Measurements from ENCODE around the gene PLET1. TPM values are rescaled to one million over a fixed set of nuclear protein-coding genes. Genes with fewer than 3 reads are reported as not detected.

The PLET1 gene
- polyA plus RNA-seq, 2 donors: not detected

- no peaks in the 10 kb centered on the region for H3K4me1 ChIP-seq (ENCODE audit: control insufficient read depth in 2 of 2, insufficient read depth in 2 of 2, low read length in 1 of 2)
- WGBS, 2 donors: 62 to 66% methylated on average over 15 of the region's 15 CpGs
- H3K36me3 ChIP-seq (ENCODE audit: control insufficient read depth in 2 of 2, insufficient read depth in 2 of 2, low read length in 1 of 2): no peaks in the 10 kb centered on the region
- H3K4me3 ChIP-seq (ENCODE audit: low read depth in 1 of 2, low read length in 2 of 2): no peak overlapping the region
- no peaks in the 10 kb centered on the region for H3K27me3 ChIP-seq (ENCODE audit: control insufficient read depth in 1 of 2, insufficient read depth in 2 of 2, low read length in 2 of 2)
- no peak overlapping the region for H3K27ac ChIP-seq (ENCODE audit: low read depth in 2 of 2, low read length in 1 of 2)
- H3K9me3 ChIP-seq (ENCODE audit: control insufficient read depth in 2 of 2, insufficient read depth in 1 of 2, low read depth in 1 of 2, low read length in 1 of 2): no peaks in the 10 kb centered on the region
These were observed 5.5 kb downstream of the PLET1 start for GRCh38 chr11:112255067-112255720.

GRCh38 chr11:112253605-112254242 is 6.9 kb downstream of the PLET1 start:
- Histone ChIP-seq H3K27ac (ENCODE audit: low read depth in 2 of 2, low read length in 1 of 2) (no peak overlapping the region), H3K36me3 (ENCODE audit: control insufficient read depth in 2 of 2, insufficient read depth in 2 of 2, low read length in 1 of 2) (no peaks in the 10 kb centered on the region), H3K4me1 (ENCODE audit: control insufficient read depth in 2 of 2, insufficient read depth in 2 of 2, low read length in 1 of 2) (no peaks in the 10 kb centered on the region), H3K4me3 (ENCODE audit: low read depth in 1 of 2, low read length in 2 of 2) (no peak overlapping the region), H3K27me3 (ENCODE audit: control insufficient read depth in 1 of 2, insufficient read depth in 2 of 2, low read length in 2 of 2) (no peaks in the 10 kb centered on the region), H3K9me3 (ENCODE audit: control insufficient read depth in 2 of 2, insufficient read depth in 1 of 2, low read depth in 1 of 2, low read length in 1 of 2) (no peaks in the 10 kb centered on the region)
- 96 to 97% methylated on average over 3 of the region's 3 CpGs for whole genome bisulfite sequencing, 2 donors

- no peak overlapping the region for H3K27ac ChIP-seq (ENCODE audit: low read depth in 2 of 2, low read length in 1 of 2)
- no peak overlapping the region for H3K4me3 ChIP-seq (ENCODE audit: low read depth in 1 of 2, low read length in 2 of 2)
- no peaks in the 10 kb centered on the region for H3K4me1 ChIP-seq (ENCODE audit: control insufficient read depth in 2 of 2, insufficient read depth in 2 of 2, low read length in 1 of 2)
- H3K27me3 ChIP-seq (ENCODE audit: control insufficient read depth in 1 of 2, insufficient read depth in 2 of 2, low read length in 2 of 2): no peaks in the 10 kb centered on the region
- H3K9me3 ChIP-seq (ENCODE audit: control insufficient read depth in 2 of 2, insufficient read depth in 1 of 2, low read depth in 1 of 2, low read length in 1 of 2): no peaks in the 10 kb centered on the region
- no peaks in the 10 kb centered on the region for H3K36me3 ChIP-seq (ENCODE audit: control insufficient read depth in 2 of 2, insufficient read depth in 2 of 2, low read length in 1 of 2)
- 63 to 84% methylated on average over 8 of the region's 8 CpGs for WGBS, 2 donors
These were observed 10.6 kb downstream of the PLET1 start for GRCh38 chr11:112249871-112250610.

- WGBS, 2 donors: 81 to 84% methylated on average over 2 of the region's 2 CpGs
- no peak overlapping the region for H3K4me3 ChIP-seq (ENCODE audit: low read depth in 1 of 2, low read length in 2 of 2)
These were observed 12.5 kb downstream of the PLET1 start for GRCh38 chr11:112248201-112248600.

DNA sequence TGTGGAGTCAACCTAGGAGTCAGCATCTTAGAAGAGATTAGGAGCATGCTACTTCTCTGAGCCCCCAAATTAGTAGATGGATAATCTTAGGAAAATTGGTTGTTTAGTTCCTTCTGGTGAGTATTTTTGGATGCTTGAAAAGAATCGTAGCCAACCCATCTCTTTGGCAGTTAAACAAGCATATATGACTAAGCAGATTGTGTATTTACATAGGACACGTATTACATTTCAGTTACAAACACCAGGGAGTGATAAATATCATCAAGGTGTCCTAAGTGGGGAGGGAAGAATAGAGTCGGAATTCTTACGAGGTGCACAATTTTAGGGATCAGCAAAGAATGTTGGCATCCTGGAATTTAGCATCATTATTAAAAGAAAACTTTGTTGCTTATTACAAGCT is 13.5 kb downstream of the PLET1 start:
- Histone ChIP-seq H3K27me3 (ENCODE audit: control insufficient read depth in 1 of 2, insufficient read depth in 2 of 2, low read length in 2 of 2) (no peaks in the 10 kb centered on the region), H3K4me3 (ENCODE audit: low read depth in 1 of 2, low read length in 2 of 2) (no peak overlapping the region), H3K9me3 (ENCODE audit: control insufficient read depth in 2 of 2, insufficient read depth in 1 of 2, low read depth in 1 of 2, low read length in 1 of 2) (no peaks in the 10 kb centered on the region), H3K36me3 (ENCODE audit: control insufficient read depth in 2 of 2, insufficient read depth in 2 of 2, low read length in 1 of 2) (no peaks in the 10 kb centered on the region), H3K4me1 (ENCODE audit: control insufficient read depth in 2 of 2, insufficient read depth in 2 of 2, low read length in 1 of 2) (no peaks in the 10 kb centered on the region), H3K27ac (ENCODE audit: low read depth in 2 of 2, low read length in 1 of 2) (no peak overlapping the region)
- 38 to 50% methylated on average over 4 of the region's 4 CpGs for WGBS, 2 donors

More at GRCh38 chr11:112248201-112248600, 12.5 kb downstream of the PLET1 start:
- H3K27me3 ChIP-seq (ENCODE audit: control insufficient read depth in 1 of 2, insufficient read depth in 2 of 2, low read length in 2 of 2): no peaks in the 10 kb centered on the region
- no peak overlapping the region for H3K27ac ChIP-seq (ENCODE audit: low read depth in 2 of 2, low read length in 1 of 2)
- no peaks in the 10 kb centered on the region for H3K36me3 ChIP-seq (ENCODE audit: control insufficient read depth in 2 of 2, insufficient read depth in 2 of 2, low read length in 1 of 2)
- no peaks in the 10 kb centered on the region for H3K4me1 ChIP-seq (ENCODE audit: control insufficient read depth in 2 of 2, insufficient read depth in 2 of 2, low read length in 1 of 2)
- no peaks in the 10 kb centered on the region for H3K9me3 ChIP-seq (ENCODE audit: control insufficient read depth in 2 of 2, insufficient read depth in 1 of 2, low read depth in 1 of 2, low read length in 1 of 2)

GRCh38 chr11:112241486-112241885 is 19.2 kb downstream of the PLET1 start:
- Histone ChIP-seq H3K4me3 (ENCODE audit: low read depth in 1 of 2, low read length in 2 of 2) (no peak overlapping the region), H3K27ac (ENCODE audit: low read depth in 2 of 2, low read length in 1 of 2) (no peak overlapping the region), H3K4me1 (ENCODE audit: control insufficient read depth in 2 of 2, insufficient read depth in 2 of 2, low read length in 1 of 2) (no peaks in the 10 kb centered on the region), H3K27me3 (ENCODE audit: control insufficient read depth in 1 of 2, insufficient read depth in 2 of 2, low read length in 2 of 2) (no peaks in the 10 kb centered on the region), H3K36me3 (ENCODE audit: control insufficient read depth in 2 of 2, insufficient read depth in 2 of 2, low read length in 1 of 2) (peaks cover 0 to 2% of the 10 kb centered on the region in 2 donors), H3K9me3 (ENCODE audit: control insufficient read depth in 2 of 2, insufficient read depth in 1 of 2, low read depth in 1 of 2, low read length in 1 of 2) (no peaks in the 10 kb centered on the region)
- 60 to 76% methylated on average over 3 of the region's 3 CpGs for WGBS, 2 donors

- Histone ChIP-seq H3K36me3 (ENCODE audit: control insufficient read depth in 2 of 2, insufficient read depth in 2 of 2, low read length in 1 of 2) (peaks cover 0 to 8% of the 10 kb centered on the region in 2 donors), H3K27me3 (ENCODE audit: control insufficient read depth in 1 of 2, insufficient read depth in 2 of 2, low read length in 2 of 2) (no peaks in the 10 kb centered on the region), H3K9me3 (ENCODE audit: control insufficient read depth in 2 of 2, insufficient read depth in 1 of 2, low read depth in 1 of 2, low read length in 1 of 2) (no peaks in the 10 kb centered on the region), H3K27ac (ENCODE audit: low read depth in 2 of 2, low read length in 1 of 2) (no peak overlapping the region), H3K4me1 (ENCODE audit: control insufficient read depth in 2 of 2, insufficient read depth in 2 of 2, low read length in 1 of 2) (no peaks in the 10 kb centered on the region), H3K4me3 (ENCODE audit: low read depth in 1 of 2, low read length in 2 of 2) (no peak overlapping the region)
- 91 to 94% methylated on average over 3 of the region's 3 CpGs for WGBS, 2 donors
These were observed 22.6 kb downstream of the PLET1 start for GRCh38 chr11:112238041-112238440.

- Histone ChIP-seq H3K9me3 (ENCODE audit: control insufficient read depth in 2 of 2, insufficient read depth in 1 of 2, low read depth in 1 of 2, low read length in 1 of 2) (no peaks in the 10 kb centered on the region), H3K27ac (ENCODE audit: low read depth in 2 of 2, low read length in 1 of 2) (no peak overlapping the region), H3K4me1 (ENCODE audit: control insufficient read depth in 2 of 2, insufficient read depth in 2 of 2, low read length in 1 of 2) (no peaks in the 10 kb centered on the region), H3K27me3 (ENCODE audit: control insufficient read depth in 1 of 2, insufficient read depth in 2 of 2, low read length in 2 of 2) (no peaks in the 10 kb centered on the region), H3K36me3 (ENCODE audit: control insufficient read depth in 2 of 2, insufficient read depth in 2 of 2, low read length in 1 of 2) (peaks cover 0 to 8% of the 10 kb centered on the region in 2 donors), H3K4me3 (ENCODE audit: low read depth in 1 of 2, low read length in 2 of 2) (no peak overlapping the region)
- WGBS, 2 donors: 93 to 97% methylated on average over 4 of the region's 4 CpGs
These were observed 23.2 kb downstream of the PLET1 start for GRCh38 chr11:112237451-112237850.

GRCh38 chr11:112235750-112236390 is 24.8 kb downstream of the PLET1 start:
- Histone ChIP-seq H3K4me3 (ENCODE audit: low read depth in 1 of 2, low read length in 2 of 2) (no peak overlapping the region), H3K36me3 (ENCODE audit: control insufficient read depth in 2 of 2, insufficient read depth in 2 of 2, low read length in 1 of 2) (peaks cover 0 to 8% of the 10 kb centered on the region in 2 donors), H3K27ac (ENCODE audit: low read depth in 2 of 2, low read length in 1 of 2) (no peak overlapping the region), H3K27me3 (ENCODE audit: control insufficient read depth in 1 of 2, insufficient read depth in 2 of 2, low read length in 2 of 2) (no peaks in the 10 kb centered on the region), H3K4me1 (ENCODE audit: control insufficient read depth in 2 of 2, insufficient read depth in 2 of 2, low read length in 1 of 2) (no peaks in the 10 kb centered on the region), H3K9me3 (ENCODE audit: control insufficient read depth in 2 of 2, insufficient read depth in 1 of 2, low read depth in 1 of 2, low read length in 1 of 2) (no peaks in the 10 kb centered on the region)
- 94 to 95% methylated on average over 8 of the region's 8 CpGs for WGBS, 2 donors
